ENCODE measurements around the gene RASA1. TPM values are rescaled to one million over a fixed set of nuclear protein-coding genes. Genes with fewer than 3 reads are reported as not detected.

The RASA1 gene
- total RNA-seq, 1 experiment from 2014 or later, result 23.9 TPM

DNA sequence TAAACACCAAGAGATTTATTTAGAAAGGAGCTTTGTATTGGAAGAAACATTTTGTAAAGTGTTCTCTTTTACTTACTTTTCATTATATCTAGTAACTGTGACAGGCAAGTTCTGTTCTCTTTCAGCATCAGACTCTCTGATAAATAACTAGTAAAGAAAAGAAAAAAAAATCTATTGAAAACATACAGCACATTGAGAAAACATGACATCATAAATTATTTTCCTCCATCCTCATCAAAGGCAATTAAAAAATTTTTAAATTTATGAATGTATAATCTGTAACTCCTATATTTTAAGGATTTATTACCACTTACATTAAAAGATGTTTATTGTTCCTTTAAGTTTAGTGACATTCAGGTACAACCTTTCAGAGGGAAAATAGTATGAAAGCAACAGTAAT is 133.9 kb downstream of the RASA1 start:
- Histone ChIP-seq H3K79me2 (ENCODE audit: insufficient read depth, low read length) (peaks cover 74% of the 10 kb centered on the region), H3K4me3 (replicated peaks in 1 of 2; ENCODE audit: low read depth in 1 of 2, low read length in 2 of 2) (no peak overlapping the region), H3K27me3 (ENCODE audit: insufficient read depth, low read length) (no peaks in the 10 kb centered on the region), H3K4me1 (ENCODE audit: control insufficient read depth in 1 of 2, insufficient read depth in 2 of 2, low read length in 2 of 2) (no peaks in the 10 kb centered on the region), H3K4me2 (ENCODE audit: low read length) (no peak overlapping the region), H3K9ac (ENCODE audit: low read length) (no peak overlapping the region), H4K20me1 (ENCODE audit: insufficient read depth) (no peaks in the 10 kb centered on the region; the same call in 1 of the 2 replicates), H3K9me2 (ENCODE audit: insufficient read depth) (no peaks in the 10 kb centered on the region), H3K36me3 (ENCODE audit: control insufficient read depth in 1 of 2, insufficient read depth in 2 of 2, low read length in 2 of 2) (peaks cover 76 to 80% of the 10 kb centered on the region in 2 experiments), H3K9me3 (ENCODE audit: control insufficient read depth in 1 of 2, insufficient read depth in 1 of 2, low read depth in 1 of 2, low read length in 2 of 2) (no peaks in the 10 kb centered on the region), H3K27ac (ENCODE audit: low read depth, low read length) (no peak overlapping the region), H2AFZ (ENCODE audit: low read depth, low read length, poor library complexity, severe bottlenecking) (no peak overlapping the region)
- CTCF ChIA-PET, result no interaction called here
- RAD21 ChIA-PET (ENCODE audit: low non-redundant PET in 1 of 2, low total read pairs in 2 of 2, uncharacterized antibody in 2 of 2, unreplicated experiment in 2 of 2), result no interaction called here
- BruUV-seq (replicated peaks), result no TSS peak
- POLR2A ChIA-PET, result interaction anchor here (2.0 kb wide), 1 partner anchor 10 kb away, joined by 4 read pairs; no protein-coding TSS in a partner anchor
- DNase-seq (ENCODE audit: low read depth, low spot score) (no peak), ATAC-seq (no peak)
- no peak for TF ChIP-seq CEBPB (IDR thresholded peaks at IDR 0.05; ENCODE audit: low read depth)
- TF ChIP-seq, protein P1, sequence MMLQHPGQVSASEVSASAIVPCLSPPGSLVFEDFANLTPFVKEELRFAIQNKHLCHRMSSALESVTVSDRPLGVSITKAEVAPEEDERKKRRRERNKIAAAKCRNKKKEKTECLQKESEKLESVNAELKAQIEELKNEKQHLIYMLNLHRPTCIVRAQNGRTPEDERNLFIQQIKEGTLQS (IDR thresholded peaks at IDR 0.05), result no peak
- no peak for TF ChIP-seq CBX3 (IDR thresholded peaks at IDR 0.05; ENCODE audit: low read depth)
- intact Hi-C loops (cut with micrococcal nuclease), result loop anchor here (2.0 kb wide), 1 partner anchor 331 kb away; no protein-coding TSS in a partner anchor

DNA sequence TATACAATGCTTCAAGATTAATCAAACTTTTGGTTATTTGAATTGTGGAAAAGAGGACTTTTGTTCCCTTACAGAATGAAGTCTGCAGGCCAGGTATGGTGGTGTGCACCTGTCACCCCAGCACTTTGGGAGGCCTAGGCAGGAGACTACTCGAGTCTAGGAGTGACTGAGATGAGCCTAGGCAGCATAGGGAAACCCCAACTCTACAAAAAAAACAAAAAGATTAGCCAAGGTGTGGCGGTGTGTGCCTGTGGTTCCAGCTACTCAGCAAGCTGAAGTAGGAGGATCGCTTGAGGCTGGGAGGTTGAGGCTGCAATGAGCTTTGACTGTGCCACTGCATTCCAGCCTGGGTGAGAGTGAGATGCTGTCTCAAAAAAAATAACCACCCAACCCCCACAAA is 135.7 kb downstream of the RASA1 start:
- no peaks in the 10 kb centered on the region for H4K20me1 ChIP-seq (ENCODE audit: insufficient read depth)
- no TSS peak for BruUV-seq (replicated peaks)
- intact Hi-C loops (cut with micrococcal nuclease), result no loop called here
- POLR2A ChIA-PET, result no interaction called here
- no peak for TF ChIP-seq ELF1 (IDR thresholded peaks at IDR 0.05; ENCODE audit: borderline replicate concordance, low read depth)
- TF ChIP-seq EZH2phosphoT487 (IDR thresholded peaks at IDR 0.05; ENCODE audit: borderline replicate concordance), result no peak
- no peak for TF ChIP-seq YY1 (IDR thresholded peaks at IDR 0.05; ENCODE audit: extremely low read depth, insufficient replicate concordance, low read depth, low read length)
- no peak for TF ChIP-seq CEBPB (IDR thresholded peaks at IDR 0.05; ENCODE audit: low read depth)
- TF ChIP-seq SRF (IDR thresholded peaks at IDR 0.05; ENCODE audit: low read depth), result no peak
- TF ChIP-seq, protein P2, sequence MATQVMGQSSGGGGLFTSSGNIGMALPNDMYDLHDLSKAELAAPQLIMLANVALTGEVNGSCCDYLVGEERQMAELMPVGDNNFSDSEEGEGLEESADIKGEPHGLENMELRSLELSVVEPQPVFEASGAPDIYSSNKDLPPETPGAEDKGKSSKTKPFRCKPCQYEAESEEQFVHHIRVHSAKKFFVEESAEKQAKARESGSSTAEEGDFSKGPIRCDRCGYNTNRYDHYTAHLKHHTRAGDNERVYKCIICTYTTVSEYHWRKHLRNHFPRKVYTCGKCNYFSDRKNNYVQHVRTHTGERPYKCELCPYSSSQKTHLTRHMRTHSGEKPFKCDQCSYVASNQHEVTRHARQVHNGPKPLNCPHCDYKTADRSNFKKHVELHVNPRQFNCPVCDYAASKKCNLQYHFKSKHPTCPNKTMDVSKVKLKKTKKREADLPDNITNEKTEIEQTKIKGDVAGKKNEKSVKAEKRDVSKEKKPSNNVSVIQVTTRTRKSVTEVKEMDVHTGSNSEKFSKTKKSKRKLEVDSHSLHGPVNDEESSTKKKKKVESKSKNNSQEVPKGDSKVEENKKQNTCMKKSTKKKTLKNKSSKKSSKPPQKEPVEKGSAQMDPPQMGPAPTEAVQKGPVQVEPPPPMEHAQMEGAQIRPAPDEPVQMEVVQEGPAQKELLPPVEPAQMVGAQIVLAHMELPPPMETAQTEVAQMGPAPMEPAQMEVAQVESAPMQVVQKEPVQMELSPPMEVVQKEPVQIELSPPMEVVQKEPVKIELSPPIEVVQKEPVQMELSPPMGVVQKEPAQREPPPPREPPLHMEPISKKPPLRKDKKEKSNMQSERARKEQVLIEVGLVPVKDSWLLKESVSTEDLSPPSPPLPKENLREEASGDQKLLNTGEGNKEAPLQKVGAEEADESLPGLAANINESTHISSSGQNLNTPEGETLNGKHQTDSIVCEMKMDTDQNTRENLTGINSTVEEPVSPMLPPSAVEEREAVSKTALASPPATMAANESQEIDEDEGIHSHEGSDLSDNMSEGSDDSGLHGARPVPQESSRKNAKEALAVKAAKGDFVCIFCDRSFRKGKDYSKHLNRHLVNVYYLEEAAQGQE (IDR thresholded peaks at IDR 0.05; ENCODE audit: low read depth), result no peak
- TF ChIP-seq POLR2A (IDR thresholded peaks at IDR 0.05; ENCODE audit: borderline replicate concordance, extremely low read depth, insufficient read depth, insufficient read length), result no peak
- no peak for TF ChIP-seq ZFX (IDR thresholded peaks at IDR 0.05)
- TF ChIP-seq EZH2 (IDR thresholded peaks at IDR 0.05), result no peak
- TF ChIP-seq, protein P3, sequence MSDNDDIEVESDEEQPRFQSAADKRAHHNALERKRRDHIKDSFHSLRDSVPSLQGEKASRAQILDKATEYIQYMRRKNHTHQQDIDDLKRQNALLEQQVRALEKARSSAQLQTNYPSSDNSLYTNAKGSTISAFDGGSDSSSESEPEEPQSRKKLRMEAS (IDR thresholded peaks at IDR 0.05), result no peak
- H3K4me2 ChIP-seq (ENCODE audit: low read length), result no peak overlapping the region
- no peaks in the 10 kb centered on the region for H3K9me2 ChIP-seq (ENCODE audit: insufficient read depth)
- H3K27me3 ChIP-seq (ENCODE audit: insufficient read depth, low read length), result no peaks in the 10 kb centered on the region
- ATAC-seq (no peak), DNase-seq (ENCODE audit: low read depth, low spot score) (no peak)
- H2AFZ ChIP-seq (ENCODE audit: low read depth, low read length, poor library complexity, severe bottlenecking), result no peak overlapping the region
- H3K36me3 ChIP-seq (ENCODE audit: control insufficient read depth in 1 of 2, insufficient read depth in 2 of 2, low read length in 2 of 2), result peaks cover 80 to 83% of the 10 kb centered on the region in 2 experiments
- CTCF ChIA-PET, result no interaction called here
- no peaks in the 10 kb centered on the region for H3K4me1 ChIP-seq (ENCODE audit: control insufficient read depth in 1 of 2, insufficient read depth in 2 of 2, low read length in 2 of 2)
- H3K79me2 ChIP-seq (ENCODE audit: insufficient read depth, low read length), result peaks cover 74% of the 10 kb centered on the region
- RAD21 ChIA-PET (ENCODE audit: low non-redundant PET in 1 of 2, low total read pairs in 2 of 2, uncharacterized antibody in 2 of 2, unreplicated experiment in 2 of 2), result no interaction called here
- H3K9ac ChIP-seq (ENCODE audit: low read length), result no peak overlapping the region
- H3K4me3 ChIP-seq (replicated peaks in 1 of 2; ENCODE audit: low read depth in 1 of 2, low read length in 2 of 2), result no peak overlapping the region
- no peak overlapping the region for H3K27ac ChIP-seq (ENCODE audit: low read depth, low read length)
- H3K9me3 ChIP-seq (ENCODE audit: control insufficient read depth in 1 of 2, insufficient read depth in 1 of 2, low read depth in 1 of 2, low read length in 2 of 2), result no peaks in the 10 kb centered on the region

Data from HCT116 (cell line).